GM20000 (cell line): ENCODE results near the gene PAIP2B.

Experiments used
- DNase-seq: peaks from one replicate; pipeline ENCODE4 v3.0.0; 2012; ENCODE audit warnings: low spot score
- CTCF ChIP-seq: IDR thresholded peaks from 2 replicates; pipeline ENCODE4 v1.5.1; 2012; ENCODE audit warnings: mild to moderate bottlenecking, control low read depth; ENCODE audit errors: extremely low read depth, missing control alignments

The PAIP2B gene

GRCh38 chr2:71153585-71154224 lies 73.2 kb downstream of the PAIP2B start:
- no peak for TF ChIP-seq CTCF
- DNase-seq, result no peak

- no peak for TF ChIP-seq CTCF
- DNase-seq, result no peak
Measured at GRCh38 chr2:71151620-71152019, 75.3 kb downstream of the PAIP2B start.

- no peak for TF ChIP-seq CTCF
Measured at GRCh38 chr2:71150082-71150816, 76.7 kb downstream of the PAIP2B start.

GRCh38 chr2:71148506-71149063 lies 78.3 kb downstream of the PAIP2B start:
- DNase-seq, result no peak

More at GRCh38 chr2:71150082-71150816, 76.7 kb downstream of the PAIP2B start:
- no peak for DNase-seq

GRCh38 chr2:71143782-71144181 lies 83.1 kb downstream of the PAIP2B start:
- DNase-seq, result no peak
- TF ChIP-seq CTCF, result no peak

More at GRCh38 chr2:71148506-71149063, 78.3 kb downstream of the PAIP2B start:
- TF ChIP-seq CTCF, result no peak

GRCh38 chr2:71136174-71136573 lies 90.7 kb downstream of the PAIP2B start:
- TF ChIP-seq CTCF, result no peak
- DNase-seq, result no peak

GRCh38 chr2:71133603-71134002 lies 93.3 kb downstream of the PAIP2B start:
- TF ChIP-seq CTCF, result no peak
- DNase-seq, result no peak
